Bronchial epithelial cell (primary cell): Measurements from ENCODE around the gene EPHA1. TPM values are rescaled to one million over a fixed set of nuclear protein-coding genes. Genes with fewer than 3 reads are reported as not detected.

Experiments used
- DNase-seq: peaks from one replicate; pipeline ENCODE4 v3.0.0-alpha.2; 2010; ENCODE audit warnings: low read depth
- FAIRE-seq: peaks from 2 replicates; lab custom pipeline; 2011; peaks lifted over from hg19 to GRCh38; lab: Jason Lieb, UNC
- H3K27me3 ChIP-seq: 2 replicates; pipeline ENCODE4 v1.5.1; 2011; ENCODE audit warnings: low read length; ENCODE audit not compliant: control insufficient read depth, insufficient read depth
- H3K36me3 ChIP-seq: 2 replicates; pipeline ENCODE4 v1.5.1; 2011; ENCODE audit warnings: low read length; ENCODE audit not compliant: control insufficient read depth, insufficient read depth
- H3K4me3 ChIP-seq: 2 replicates; pipeline ENCODE4 v1.5.1; 2011; ENCODE audit warnings: mild to moderate bottlenecking, low read depth, low read length, control low read depth
- CTCF ChIP-seq: IDR thresholded peaks from 2 replicates; pipeline ENCODE4 v1.5.1; 2011; ENCODE audit warnings: mild to moderate bottlenecking, moderate library complexity, low read length, control low read depth, inconsistent platforms; ENCODE audit not compliant: insufficient read depth, severe bottlenecking
- total RNA-seq: library from RNA; depleted of rRNA; stranded (reverse); fragments of >200 nt; gene quantifications from 2 replicates; pipeline ENCODE4 v1.2.1, GENCODE V29; 2014

The EPHA1 gene
- total RNA-seq, 1 donor from 2014 or later = 19.0 TPM

GRCh38 chr7:143376396-143376795 is 32.3 kb downstream of the EPHA1 start:
- Histone ChIP-seq H3K27me3 (no peaks in the 10 kb centered on the region), H3K36me3 (no peaks in the 10 kb centered on the region), H3K4me3 (no peak overlapping the region)
- TF ChIP-seq CTCF = no peak
- DNase-seq (no peak), FAIRE-seq (no peak)

DNA sequence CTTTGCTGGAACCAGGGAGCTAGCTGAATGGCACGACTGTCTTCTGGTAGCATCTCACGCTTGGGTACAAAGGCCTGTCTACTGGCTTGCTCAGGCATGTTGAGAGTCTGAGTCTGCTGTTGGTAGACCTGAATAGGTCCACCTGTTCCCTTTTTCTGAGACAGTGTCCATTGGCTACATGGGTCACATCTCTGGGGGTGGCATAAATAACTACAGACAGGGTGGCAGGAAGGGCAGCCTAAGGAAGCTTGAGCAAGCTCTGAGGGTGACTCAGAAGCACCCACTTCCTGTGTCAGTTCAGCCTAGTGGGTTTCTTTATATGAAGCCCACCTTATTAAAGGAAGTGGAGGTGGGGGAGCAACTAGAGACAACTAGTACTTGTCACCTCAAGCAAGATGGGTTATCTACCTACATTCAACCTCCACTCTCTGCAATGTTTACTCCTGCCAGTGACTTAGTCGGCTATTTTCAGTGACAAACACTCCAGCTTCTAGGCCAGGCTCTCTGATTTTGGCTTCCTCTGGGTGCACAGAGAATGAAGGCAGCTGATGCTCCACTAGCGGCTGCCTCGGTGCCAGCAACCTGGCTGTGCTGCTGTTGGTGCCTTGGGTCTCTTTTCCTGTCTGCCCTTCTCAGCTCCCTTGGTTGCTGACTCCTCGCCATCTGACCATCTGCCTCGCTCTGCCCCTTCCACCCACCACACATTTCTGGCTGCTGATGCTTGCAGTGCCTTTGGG is 33.2 kb downstream of the EPHA1 start:
- no peak for TF ChIP-seq CTCF
- no peaks in the 10 kb centered on the region for H3K36me3 ChIP-seq
- peak; percentile 50 for DNase-seq
- FAIRE-seq = no peak
- no peak overlapping the region for H3K4me3 ChIP-seq
- H3K27me3 ChIP-seq = no peaks in the 10 kb centered on the region

DNA sequence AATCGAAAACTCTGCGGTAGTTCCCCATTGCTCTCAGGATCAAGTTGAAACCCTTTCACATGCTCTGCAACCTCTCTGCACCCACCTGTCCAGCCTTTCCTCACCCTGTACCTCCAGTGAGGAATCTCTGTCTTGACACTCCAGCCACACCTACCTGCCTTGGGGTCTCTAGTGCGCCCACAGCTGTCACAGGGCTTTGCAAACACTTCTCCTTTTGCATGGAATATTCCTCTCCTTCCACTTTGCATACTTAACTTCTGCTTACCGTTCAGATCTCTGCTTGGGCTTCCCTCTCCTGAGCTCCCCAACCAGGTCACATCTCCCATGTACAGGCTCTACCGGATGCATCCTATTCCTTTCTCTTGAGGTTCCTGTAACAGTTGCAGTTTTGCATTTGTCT is 34.1 kb downstream of the EPHA1 start:
- DNase-seq (no peak), FAIRE-seq (no peak)
- Histone ChIP-seq H3K27me3 (no peaks in the 10 kb centered on the region), H3K36me3 (no peaks in the 10 kb centered on the region), H3K4me3 (no peak overlapping the region)
- no peak for TF ChIP-seq CTCF

- FAIRE-seq (no peak), DNase-seq (no peak)
- no peaks in the 10 kb centered on the region for H3K36me3 ChIP-seq
- H3K27me3 ChIP-seq = no peaks in the 10 kb centered on the region
- no peak overlapping the region for H3K4me3 ChIP-seq
- no peak for TF ChIP-seq CTCF
Measured at GRCh38 chr7:143373255-143373794, 35.3 kb downstream of the EPHA1 start.

GRCh38 chr7:143372070-143372469 is 36.6 kb downstream of the EPHA1 start:
- peak; percentile 53 for TF ChIP-seq CTCF
- Histone ChIP-seq H3K27me3 (no peaks in the 10 kb centered on the region), H3K36me3 (no peaks in the 10 kb centered on the region), H3K4me3 (no peak overlapping the region)
- FAIRE-seq = no peak
- DNase-seq = peak; percentile 93
